WERI-Rb-1 (cell line): Measurements from ENCODE around the gene STXBP5.

Experiments used
- DNase-seq: peaks from one replicate; pipeline ENCODE4 v3.0.0-alpha.2; 2020
- H3K27ac ChIP-seq: fragments of 250-450 bp; sonication (Bioruptor Pico); 2 replicates; pipeline ENCODE4 v1.5.1; 2020; ENCODE audit warnings: mild to moderate bottlenecking, moderate library complexity
- H3K27me3 ChIP-seq: fragments of 250-450 bp; sonication (Bioruptor Pico); 2 replicates; pipeline ENCODE4 v1.5.1; 2021; ENCODE audit warnings: mild to moderate bottlenecking, low read depth, moderate library complexity; ENCODE audit not compliant: insufficient read depth, severe bottlenecking
- H3K36me3 ChIP-seq: fragments of 250-450 bp; sonication (Bioruptor Pico); 2 replicates; pipeline ENCODE4 v1.5.1; 2020; ENCODE audit warnings: mild to moderate bottlenecking, moderate library complexity
- H3K4me3 ChIP-seq: 2 replicates; pipeline ENCODE4 v1.5.1; 2011; ENCODE audit warnings: low read depth, mild to moderate bottlenecking, control low read depth, low read length
- H3K9me3 ChIP-seq: fragments of 250-450 bp; sonication (Bioruptor Pico); 2 replicates; pipeline ENCODE4 v1.5.1; 2021; ENCODE audit warnings: mild to moderate bottlenecking, moderate library complexity; ENCODE audit not compliant: severe bottlenecking
- TF ChIP-seq, protein P1 (sequence below): IDR thresholded peaks from 2 replicates; pipeline ENCODE4 v1.5.1; 2011; ENCODE audit warnings: low read depth, mild to moderate bottlenecking, control low read depth, inconsistent platforms, low read length

STXBP5 gene

GRCh38 chr6:147382945-147383554 is 178.8 kb downstream of the STXBP5 start:
- Histone ChIP-seq H3K9me3 (no peaks in the 10 kb centered on the region), H3K27me3 (no peaks in the 10 kb centered on the region), H3K27ac (no peak overlapping the region), H3K4me3 (no peak overlapping the region), H3K36me3 (no peaks in the 10 kb centered on the region; the same call in 1 of the 2 replicates)
- DNase-seq = no peak
- TF ChIP-seq, protein P1, sequence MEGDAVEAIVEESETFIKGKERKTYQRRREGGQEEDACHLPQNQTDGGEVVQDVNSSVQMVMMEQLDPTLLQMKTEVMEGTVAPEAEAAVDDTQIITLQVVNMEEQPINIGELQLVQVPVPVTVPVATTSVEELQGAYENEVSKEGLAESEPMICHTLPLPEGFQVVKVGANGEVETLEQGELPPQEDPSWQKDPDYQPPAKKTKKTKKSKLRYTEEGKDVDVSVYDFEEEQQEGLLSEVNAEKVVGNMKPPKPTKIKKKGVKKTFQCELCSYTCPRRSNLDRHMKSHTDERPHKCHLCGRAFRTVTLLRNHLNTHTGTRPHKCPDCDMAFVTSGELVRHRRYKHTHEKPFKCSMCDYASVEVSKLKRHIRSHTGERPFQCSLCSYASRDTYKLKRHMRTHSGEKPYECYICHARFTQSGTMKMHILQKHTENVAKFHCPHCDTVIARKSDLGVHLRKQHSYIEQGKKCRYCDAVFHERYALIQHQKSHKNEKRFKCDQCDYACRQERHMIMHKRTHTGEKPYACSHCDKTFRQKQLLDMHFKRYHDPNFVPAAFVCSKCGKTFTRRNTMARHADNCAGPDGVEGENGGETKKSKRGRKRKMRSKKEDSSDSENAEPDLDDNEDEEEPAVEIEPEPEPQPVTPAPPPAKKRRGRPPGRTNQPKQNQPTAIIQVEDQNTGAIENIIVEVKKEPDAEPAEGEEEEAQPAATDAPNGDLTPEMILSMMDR = 0 out of 2 replicates have a peak, but pooled peaks have one; percentile 11

- H3K4me3 ChIP-seq = no peak overlapping the region
- no peaks in the 10 kb centered on the region for H3K9me3 ChIP-seq
- TF ChIP-seq, protein P1 = no peak
- no peaks in the 10 kb centered on the region; the same call in 1 of the 2 replicates for H3K36me3 ChIP-seq
- H3K27me3 ChIP-seq = no peaks in the 10 kb centered on the region
- no peak overlapping the region for H3K27ac ChIP-seq
- no peak for DNase-seq
Measured at GRCh38 chr6:147384029-147384428, 179.8 kb downstream of the STXBP5 start.

GRCh38 chr6:147384737-147385710 is 180.8 kb downstream of the STXBP5 start:
- TF ChIP-seq, protein P1 = no peak
- DNase-seq = no peak
- no peaks in the 10 kb centered on the region; the same call in 1 of the 2 replicates for H3K36me3 ChIP-seq
- no peak overlapping the region for H3K4me3 ChIP-seq
- no peaks in the 10 kb centered on the region for H3K9me3 ChIP-seq
- H3K27ac ChIP-seq = no peak overlapping the region
- H3K27me3 ChIP-seq = no peaks in the 10 kb centered on the region

DNA sequence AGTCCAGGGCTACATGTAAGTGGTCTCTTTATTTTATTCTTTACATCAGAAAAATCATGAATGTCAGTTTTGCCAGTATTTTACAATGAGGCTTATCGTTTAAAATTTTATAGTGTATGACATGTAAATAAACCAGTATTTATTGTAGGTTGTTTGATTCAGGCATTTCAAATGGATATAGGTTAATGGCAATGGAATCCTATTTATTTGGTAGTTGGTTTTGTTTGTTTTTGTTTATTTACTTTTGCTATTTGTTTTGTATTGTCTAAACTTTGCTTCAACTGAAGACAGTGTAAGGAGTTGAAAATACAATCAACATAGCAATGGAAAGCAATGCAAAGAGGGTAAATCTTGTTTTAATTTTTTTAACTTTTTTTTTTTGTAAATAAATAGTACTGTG is 185.2 kb downstream of the STXBP5 start:
- DNase-seq = no peak
- TF ChIP-seq, protein P1 = no peak
- H3K27ac ChIP-seq = no peak overlapping the region
- H3K27me3 ChIP-seq = no peaks in the 10 kb centered on the region
- no peaks in the 10 kb centered on the region for H3K36me3 ChIP-seq
- no peak overlapping the region for H3K4me3 ChIP-seq
- no peaks in the 10 kb centered on the region for H3K9me3 ChIP-seq

DNA sequence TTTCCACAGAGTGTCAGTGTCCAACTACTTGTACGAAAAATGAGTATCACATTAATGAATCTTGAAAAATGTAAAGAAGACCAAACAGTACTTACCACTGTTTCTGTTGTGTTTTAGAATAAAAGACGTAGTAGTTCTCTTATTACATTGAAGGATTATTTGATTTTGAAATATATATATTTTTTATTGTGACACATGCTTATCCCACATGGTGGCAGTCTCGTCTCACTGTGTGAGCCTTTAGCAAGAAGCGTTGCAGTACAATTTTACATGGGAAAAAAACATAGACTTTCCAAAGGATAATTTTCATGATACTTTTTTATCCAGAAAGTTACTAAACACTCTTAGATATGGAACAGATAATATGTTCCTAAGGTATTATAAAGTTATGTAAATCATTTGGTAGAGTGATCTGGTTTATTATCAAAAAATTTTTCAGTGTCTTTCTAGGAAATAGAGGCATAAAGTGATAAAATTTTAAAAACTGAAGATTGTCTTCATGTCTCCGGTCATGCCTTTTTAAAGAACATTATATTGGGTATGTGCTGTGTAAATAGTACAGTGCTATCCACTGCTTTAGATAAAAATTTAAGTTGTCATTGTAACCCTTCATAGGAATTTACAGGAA is 186.8 kb downstream of the STXBP5 start:
- peak; percentile 22 for DNase-seq
- H3K4me3 ChIP-seq = no peak overlapping the region
- TF ChIP-seq, protein P1 = no peak
- no peak overlapping the region for H3K27ac ChIP-seq
- H3K36me3 ChIP-seq = no peaks in the 10 kb centered on the region
- no peaks in the 10 kb centered on the region for H3K27me3 ChIP-seq
- H3K9me3 ChIP-seq = no peaks in the 10 kb centered on the region
